PC-9 (cell line): ENCODE measurements around the gene MYBBP1A. TPM values are rescaled to one million over a fixed set of nuclear protein-coding genes. Genes with fewer than 3 reads are reported as not detected.

Experiments
- BruUV-seq: library from RNA; stranded (reverse); fragments of 400-500 nt; replicated peaks from 2 replicates; lab custom pipeline; 2021; lab: Mats Ljungman, UMichigan
- CTCF ChIA-PET: fragments of 300-600 bp; sonication (Branson Sonifier 250); formaldehyde crosslinking; loops from one replicate; lab custom pipeline; 2022; ENCODE audit warnings: antibody characterized with exemption; lab: Charles Lee
- POLR2A ChIA-PET: fragments of 300-600 bp; sonication (Branson Sonifier 250); formaldehyde crosslinking; loops from one replicate; lab custom pipeline; 2022; ENCODE audit warnings: antibody characterized with exemption; ENCODE audit not compliant: unreplicated experiment; lab: Charles Lee
- DNase-seq, 2 experiments: peaks; one replicate each; pipeline versions ENCODE4 v3.0.0 to v3.0.0-alpha.2; 2015 to 2022; ENCODE audit warnings: mixed read lengths in 1 of 2
- H2AFZ ChIP-seq: fragments of 200-600 bp; sonication (generic); 2 replicates; pipeline ENCODE4 v1.8.1; 2017; ENCODE audit warnings: antibody characterized with exemption
- H3F3A ChIP-seq: fragments of 200-600 bp; sonication (generic); 2 replicates; pipeline ENCODE4 v1.8.1; 2017; ENCODE audit warnings: antibody characterized with exemption, mild to moderate bottlenecking, low read depth; ENCODE audit not compliant: insufficient read depth
- H3K27ac ChIP-seq: fragments of 200-600 bp; sonication (generic); 2 replicates; pipeline ENCODE4 v1.6.1; 2016; ENCODE audit warnings: mixed run types
- H3K27me3 ChIP-seq: fragments of 200-600 bp; sonication (generic); 2 replicates; pipeline ENCODE4 v1.6.1; 2016; ENCODE audit warnings: low read depth, mixed run types; ENCODE audit not compliant: insufficient read depth
- H3K36me3 ChIP-seq: fragments of 200-600 bp; sonication (generic); 2 replicates; pipeline ENCODE4 v1.6.1; 2016; ENCODE audit warnings: low read depth, mixed run types
- H3K4me1 ChIP-seq: fragments of 200-600 bp; sonication (generic); replicated peaks from 2 replicates; pipeline ENCODE4 v1.6.1; 2016; ENCODE audit warnings: mixed run types; ENCODE audit not compliant: insufficient read depth
- H3K4me2 ChIP-seq: fragments of 200-600 bp; sonication (generic); 2 replicates; pipeline ENCODE4 v1.6.1; 2017; ENCODE audit warnings: mixed run types
- H3K4me3 ChIP-seq: fragments of 200-600 bp; sonication (generic); 2 replicates; pipeline ENCODE4 v1.6.1; 2016; ENCODE audit warnings: mixed run types
- H3K79me2 ChIP-seq: fragments of 200-600 bp; sonication (generic); 2 replicates; pipeline ENCODE4 v1.6.1; 2017; ENCODE audit warnings: low read depth, mixed run types
- H3K9me2 ChIP-seq: fragments of 200-600 bp; sonication (generic); 2 replicates; pipeline ENCODE4 v1.8.1; 2017; ENCODE audit warnings: mild to moderate bottlenecking; ENCODE audit not compliant: insufficient read depth
- H3K9me3 ChIP-seq: fragments of 200-600 bp; sonication (generic); 2 replicates; pipeline ENCODE4 v1.8.1; 2016; ENCODE audit warnings: low read depth; ENCODE audit not compliant: insufficient read depth
- H4K20me1 ChIP-seq: fragments of 200-600 bp; sonication (generic); 2 replicates; pipeline ENCODE4 v1.8.1; 2017; ENCODE audit not compliant: insufficient read depth
- CTCF ChIP-seq: fragments of 200-600 bp; sonication (generic); conservative IDR thresholded peaks from 2 replicates; pipeline ENCODE4 v1.6.1; 2017; ENCODE audit warnings: mixed run types, antibody characterized with exemption, mild to moderate bottlenecking, moderate library complexity
- EZH2 ChIP-seq: fragments of 200-600 bp; sonication (generic); IDR thresholded peaks from 2 replicates; pipeline ENCODE4 v1.8.0; 2017; ENCODE audit warnings: antibody characterized with exemption, low read depth
- intact Hi-C: fragments of 100-400 bp; cut with micrococcal nuclease; formaldehyde crosslinking; loops from one replicate; pipeline ENCODE4 v1.10.0; 2022; ENCODE audit not compliant: unreplicated experiment
- total RNA-seq: library from RNA; stranded (reverse); gene quantifications from 2 replicates; pipeline ENCODE4 v1.2.3, GENCODE V29; 2021

Gene MYBBP1A
- total RNA-seq, 1 experiment from 2014 or later, result 89.1 TPM

- no peak for TF ChIP-seq EZH2
- TF ChIP-seq CTCF, result no peak
- Histone ChIP-seq H3K79me2 (no peaks in the 10 kb centered on the region), H3K9me2 (no peaks in the 10 kb centered on the region), H3K9me3 (no peaks in the 10 kb centered on the region), H3K27me3 (no peaks in the 10 kb centered on the region), H3K4me2 (no peak overlapping the region), H3K36me3 (peaks cover 11% of the 10 kb centered on the region; the same call in 1 of the 2 replicates), H3K27ac (peak overlapping the region; percentile 31), H2AFZ (no peak overlapping the region), H3F3A (peaks cover 96% of the 10 kb centered on the region), H3K4me3 (no peak overlapping the region), H3K4me1 (peaks cover 12% of the 10 kb centered on the region; the same call in 1 of the 2 replicates), H4K20me1 (peaks cover 41% of the 10 kb centered on the region)
- no peak for DNase-seq
- intact Hi-C loops, result no loop called here
- ChIA-PET CTCF (no interaction called here), POLR2A (interaction anchor here (0.6 kb wide), 2 partner anchors 25 to 35 kb away, joined by 3 to 13 read pairs; no protein-coding TSS in a partner anchor)
- no TSS peak for BruUV-seq
Observed at GRCh38 chr17:4536742-4537411, 18.3 kb downstream of the MYBBP1A start.

GRCh38 chr17:4536259-4536741 is 18.9 kb downstream of the MYBBP1A start:
- H3K9me3 ChIP-seq, result no peaks in the 10 kb centered on the region
- no peaks in the 10 kb centered on the region for H3K79me2 ChIP-seq
- peaks cover 96% of the 10 kb centered on the region for H3F3A ChIP-seq
- no TSS peak for BruUV-seq
- H4K20me1 ChIP-seq, result peaks cover 36% of the 10 kb centered on the region
- H3K27me3 ChIP-seq, result no peaks in the 10 kb centered on the region
- POLR2A ChIA-PET, result no interaction called here
- intact Hi-C loops, result no loop called here
- H3K4me2 ChIP-seq, result no peak overlapping the region
- no peaks in the 10 kb centered on the region for H3K9me2 ChIP-seq
- no peak for TF ChIP-seq EZH2
- TF ChIP-seq CTCF, result no peak
- peaks cover 8% of the 10 kb centered on the region; the same call in 1 of the 2 replicates for H3K36me3 ChIP-seq
- H2AFZ ChIP-seq, result no peak overlapping the region
- CTCF ChIA-PET, result no interaction called here
- H3K4me1 ChIP-seq, result peaks cover 12% of the 10 kb centered on the region; the same call in 1 of the 2 replicates
- no peak overlapping the region for H3K4me3 ChIP-seq
- DNase-seq, result no peak
- no peak overlapping the region for H3K27ac ChIP-seq

DNA sequence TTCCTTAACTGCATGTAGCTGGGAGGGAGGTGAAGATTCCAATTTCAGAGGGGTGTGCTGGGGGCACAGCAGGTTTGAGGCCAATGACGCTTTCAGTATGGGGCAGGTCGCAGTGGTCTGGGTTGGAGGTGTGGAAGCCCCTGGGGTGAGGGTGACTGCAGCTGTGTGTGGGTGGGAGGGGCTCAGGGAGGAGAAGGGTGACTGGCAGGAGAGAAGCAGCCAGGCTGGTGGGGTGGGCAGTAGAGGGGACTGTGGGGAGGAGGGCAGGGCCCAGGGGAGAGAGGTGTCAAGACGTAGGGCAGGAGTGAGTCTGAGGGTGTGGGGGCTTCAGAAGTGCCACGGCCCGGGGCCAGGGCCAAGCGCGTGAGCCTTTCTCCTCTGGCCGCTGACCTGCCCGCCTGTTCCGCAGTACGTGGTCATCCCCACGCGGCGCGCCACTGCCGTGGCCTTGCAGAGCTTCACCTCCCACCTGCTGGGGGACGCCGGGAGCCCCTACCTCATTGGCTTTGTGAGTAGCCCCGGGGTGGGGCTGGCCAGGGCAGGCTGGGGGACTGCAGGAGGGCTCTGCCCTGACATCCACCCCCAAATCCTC is 19.4 kb downstream of the MYBBP1A start:
- TF ChIP-seq CTCF (no peak), EZH2 (no peak)
- no peak overlapping the region for H3K27ac ChIP-seq
- ChIA-PET CTCF (no interaction called here), POLR2A (no interaction called here)
- no peaks in the 10 kb centered on the region for H3K9me2 ChIP-seq
- no peak overlapping the region for H2AFZ ChIP-seq
- H3K4me3 ChIP-seq, result no peak overlapping the region
- H3K9me3 ChIP-seq, result no peaks in the 10 kb centered on the region
- no peaks in the 10 kb centered on the region for H3K27me3 ChIP-seq
- no TSS peak for BruUV-seq
- peaks cover 12% of the 10 kb centered on the region; the same call in 1 of the 2 replicates for H3K4me1 ChIP-seq
- no peak overlapping the region for H3K4me2 ChIP-seq
- peaks cover 96% of the 10 kb centered on the region for H3F3A ChIP-seq
- intact Hi-C loops, result no loop called here
- H3K36me3 ChIP-seq, result peaks cover 12% of the 10 kb centered on the region; the same call in 1 of the 2 replicates
- no peaks in the 10 kb centered on the region for H3K79me2 ChIP-seq
- no peak for DNase-seq
- H4K20me1 ChIP-seq, result peaks cover 35% of the 10 kb centered on the region
